Ectodermal cell (in vitro differentiated cells): ENCODE results near the gene CATSPER3.

Experiments
- H3K27ac ChIP-seq: 2 replicates; pipeline ENCODE4 v1.7.0; 2013; ENCODE audit warnings: mild to moderate bottlenecking, low read depth, low read length; ENCODE audit not compliant: insufficient read depth, poor library complexity, severe bottlenecking
- H3K27me3 ChIP-seq: 2 replicates; pipeline ENCODE4 v1.7.0; 2013; ENCODE audit warnings: mild to moderate bottlenecking, low read length; ENCODE audit not compliant: insufficient read depth, control insufficient read depth, poor library complexity, severe bottlenecking
- H3K36me3 ChIP-seq: one replicate; pipeline ENCODE4 v1.7.0; 2013; ENCODE audit warnings: low read length; ENCODE audit not compliant: control insufficient read depth, insufficient read depth
- H3K4me1 ChIP-seq: one replicate; pipeline ENCODE4 v1.7.0; 2013; ENCODE audit warnings: low read length; ENCODE audit not compliant: control insufficient read depth, insufficient read depth
- H3K4me3 ChIP-seq: 2 replicates; pipeline ENCODE4 v1.7.0; 2013; ENCODE audit warnings: low read depth, low read length, control low read depth; ENCODE audit not compliant: insufficient read depth
- H3K9me3 ChIP-seq: 2 replicates; pipeline ENCODE4 v1.7.0; 2013; ENCODE audit warnings: mild to moderate bottlenecking, low read length, moderate library complexity; ENCODE audit not compliant: control insufficient read depth
- WGBS, 2 experiments: methylation state at CpG; one replicate each; pipeline ENCODE4 v1.1.7; 2013; ENCODE audit warnings: missing lambda C conversion rate in 2 of 2; 5-methylcytosine and 5-hydroxymethylcytosine counted together

The CATSPER3 gene

GRCh38 chr5:135034236-135034962, 66.7 kb downstream of the CATSPER3 start:
- Histone ChIP-seq H3K36me3 (no peaks in the 10 kb centered on the region), H3K27ac (no peak overlapping the region), H3K4me3 (peak overlapping the region; percentile 31), H3K27me3 (peaks cover 100% of the 10 kb centered on the region), H3K4me1 (peaks cover 35% of the 10 kb centered on the region), H3K9me3 (no peaks in the 10 kb centered on the region)
- 0 to 1% methylated on average over 65 of the region's 65 CpGs for WGBS, 2 experiments

DNA sequence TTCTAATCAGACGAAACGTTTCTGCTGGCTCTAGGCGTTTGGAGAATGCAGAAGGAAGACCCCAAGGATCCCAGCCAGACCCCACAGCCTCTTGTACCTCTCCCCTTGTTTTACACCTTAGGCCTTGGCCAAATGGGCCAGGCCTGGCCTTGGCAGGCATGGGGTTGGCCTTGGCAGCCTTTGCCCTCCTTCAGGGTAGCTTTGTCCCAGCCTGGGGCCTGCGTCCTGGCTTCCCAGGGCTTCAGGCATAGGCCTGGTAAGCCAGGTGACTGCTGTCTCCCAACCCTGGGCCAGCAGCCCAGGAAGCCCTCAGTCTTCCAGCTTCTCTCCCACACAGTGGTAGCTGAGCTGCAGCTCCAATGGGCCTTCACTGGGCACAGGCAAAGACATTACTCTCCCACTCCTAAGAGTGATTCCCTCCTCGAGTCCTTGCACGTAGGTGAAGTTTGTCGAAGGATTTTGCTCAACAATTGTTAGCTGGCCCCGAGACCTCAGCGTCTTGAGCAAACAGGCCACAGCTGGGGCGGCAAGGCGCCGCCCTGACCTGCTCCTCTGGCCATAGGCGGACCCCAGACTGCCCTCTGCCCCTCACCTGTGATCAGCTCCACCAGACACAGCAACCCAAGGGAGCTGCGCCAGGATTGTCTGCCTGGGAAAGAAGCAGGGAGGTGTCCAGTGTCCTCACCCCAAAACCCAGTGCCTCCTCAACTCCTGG, 67.4 kb downstream of the CATSPER3 start:
- Histone ChIP-seq H3K9me3 (no peaks in the 10 kb centered on the region), H3K27ac (no peak overlapping the region), H3K36me3 (no peaks in the 10 kb centered on the region), H3K4me1 (peaks cover 41% of the 10 kb centered on the region), H3K27me3 (peaks cover 100% of the 10 kb centered on the region), H3K4me3 (peak overlapping the region; percentile 13)
- 30 to 35% methylated on average over 14 of the region's 14 CpGs for WGBS, 2 experiments

GRCh38 chr5:135035678-135036030, 67.9 kb downstream of the CATSPER3 start:
- H3K27me3 ChIP-seq: peaks cover 100% of the 10 kb centered on the region
- no peaks in the 10 kb centered on the region for H3K9me3 ChIP-seq
- WGBS, 2 experiments: 27 to 36% methylated on average over 5 to 6 of the region's 6 CpGs
- no peak overlapping the region for H3K4me3 ChIP-seq
- no peaks in the 10 kb centered on the region for H3K36me3 ChIP-seq
- peaks cover 40% of the 10 kb centered on the region for H3K4me1 ChIP-seq
- H3K27ac ChIP-seq: no peak overlapping the region

DNA sequence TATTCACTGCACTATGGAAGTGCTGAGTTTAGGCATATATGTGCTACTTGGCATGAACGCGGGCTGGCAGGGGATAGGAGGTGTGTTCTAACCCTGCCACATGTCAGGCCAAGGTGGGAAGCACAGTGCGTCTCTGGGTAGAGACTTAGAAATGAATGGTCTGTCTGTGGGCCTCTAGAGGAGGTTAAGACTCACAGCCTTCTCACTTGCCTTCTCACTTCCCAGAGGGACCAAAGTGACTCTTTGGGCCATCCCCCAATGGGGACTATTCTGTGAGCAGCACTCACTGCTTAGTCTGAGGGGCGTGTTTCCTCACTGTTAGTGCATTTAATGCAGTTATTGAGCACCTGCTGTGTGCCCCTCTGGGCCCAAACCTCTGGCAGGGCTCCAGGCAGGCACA, 68.7 kb downstream of the CATSPER3 start:
- Histone ChIP-seq H3K27me3 (peaks cover 100% of the 10 kb centered on the region), H3K4me1 (peaks cover 32% of the 10 kb centered on the region), H3K9me3 (no peaks in the 10 kb centered on the region), H3K4me3 (no peak overlapping the region), H3K27ac (no peak overlapping the region), H3K36me3 (no peaks in the 10 kb centered on the region)
- WGBS, 2 experiments: 36 to 43% methylated on average over 4 of the region's 4 CpGs

- Histone ChIP-seq H3K36me3 (no peaks in the 10 kb centered on the region), H3K27ac (no peak overlapping the region), H3K27me3 (peaks cover 100% of the 10 kb centered on the region), H3K4me3 (no peak overlapping the region), H3K9me3 (no peaks in the 10 kb centered on the region), H3K4me1 (peaks cover 26% of the 10 kb centered on the region)
- WGBS, 2 experiments: 14 to 16% methylated on average over 10 to 11 of the region's 11 CpGs
Observed at GRCh38 chr5:135037519-135038204, 70.0 kb downstream of the CATSPER3 start.

DNA sequence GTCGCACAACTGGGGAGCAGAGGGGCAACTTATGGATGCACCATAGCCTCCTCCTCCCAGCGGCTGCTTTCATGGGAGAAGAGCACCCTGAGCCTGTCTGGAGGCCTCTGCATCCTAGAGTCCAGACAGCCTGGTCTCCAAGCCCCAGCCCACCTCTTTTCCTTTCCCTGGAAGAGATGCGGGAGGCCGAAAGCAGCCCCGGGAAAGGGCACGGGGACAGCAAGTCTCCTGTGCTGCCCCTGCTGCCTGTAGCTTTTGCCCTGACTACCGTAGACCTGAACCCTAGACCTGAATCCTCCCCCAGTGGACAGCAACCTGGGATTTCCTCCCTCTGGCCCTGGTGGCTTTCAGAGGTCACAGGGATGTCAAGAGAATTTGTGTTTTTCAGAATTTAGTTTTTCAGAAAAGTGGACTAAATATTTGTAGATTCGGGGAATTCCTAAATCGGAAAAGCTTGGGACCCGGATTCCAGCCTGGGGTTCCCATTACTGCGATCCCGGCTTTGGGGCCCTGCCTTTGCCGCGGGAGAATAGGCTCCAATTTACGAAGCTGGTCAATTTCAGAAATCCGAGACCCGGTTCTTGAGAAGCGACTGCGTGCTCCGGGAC, 70.6 kb downstream of the CATSPER3 start:
- Histone ChIP-seq H3K4me1 (peaks cover 21% of the 10 kb centered on the region), H3K27ac (no peak overlapping the region), H3K27me3 (peaks cover 100% of the 10 kb centered on the region), H3K36me3 (no peaks in the 10 kb centered on the region), H3K9me3 (no peaks in the 10 kb centered on the region), H3K4me3 (no peak overlapping the region)
- 11% methylated on average over 20 of the region's 20 CpGs for WGBS, 2 experiments

GRCh38 chr5:135038813-135039270, 71.1 kb downstream of the CATSPER3 start:
- Histone ChIP-seq H3K9me3 (no peaks in the 10 kb centered on the region), H3K27ac (no peak overlapping the region), H3K4me1 (peaks cover 17% of the 10 kb centered on the region), H3K4me3 (no peak overlapping the region), H3K27me3 (peaks cover 100% of the 10 kb centered on the region), H3K36me3 (no peaks in the 10 kb centered on the region)
- WGBS, 2 experiments: 2 to 3% methylated on average over 42 of the region's 42 CpGs

DNA sequence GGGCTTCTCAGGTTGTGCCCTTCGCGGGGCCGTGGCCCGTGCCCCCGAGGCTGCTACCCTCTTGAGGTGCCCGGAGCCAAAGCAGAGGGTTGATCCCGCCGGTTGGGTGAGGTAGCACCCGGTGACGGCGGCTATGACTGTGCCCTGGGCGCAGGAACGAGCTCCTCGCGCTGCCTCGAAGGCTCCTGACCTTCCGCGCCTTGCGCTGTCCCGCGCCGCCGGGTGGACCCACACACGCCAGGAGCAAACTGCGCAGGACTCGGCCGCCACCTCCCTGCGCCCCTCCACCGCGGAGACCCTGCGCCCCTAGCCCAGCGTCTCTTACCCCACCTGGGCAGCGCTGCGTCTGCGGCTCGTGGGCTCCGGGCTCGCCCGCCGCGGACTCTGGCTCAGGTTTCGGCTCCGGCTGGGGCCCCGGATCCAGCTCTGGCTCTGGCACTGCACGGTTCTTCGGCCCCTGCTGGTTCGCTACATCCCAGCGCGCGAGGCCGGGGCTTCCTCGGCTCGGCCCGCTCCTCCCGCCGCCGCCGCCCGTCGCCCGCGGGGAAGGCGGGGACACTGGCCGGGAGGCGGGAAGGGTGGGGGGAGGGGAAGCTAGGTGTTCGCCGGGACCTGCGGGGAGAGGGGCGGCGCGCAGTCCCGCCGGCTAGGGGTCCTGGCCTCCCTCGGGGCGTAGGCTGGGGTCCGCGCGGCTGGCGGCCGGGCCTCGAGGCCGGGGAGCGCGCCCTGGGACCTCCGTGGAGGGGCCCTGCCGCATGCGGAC, 71.7 kb downstream of the CATSPER3 start:
- WGBS, 2 experiments: 1% methylated on average over 87 of the region's 87 CpGs
- no peaks in the 10 kb centered on the region for H3K9me3 ChIP-seq
- H3K27ac ChIP-seq: no peak overlapping the region
- peaks cover 17% of the 10 kb centered on the region for H3K4me1 ChIP-seq
- peak overlapping the region; percentile 17 for H3K4me3 ChIP-seq
- H3K27me3 ChIP-seq: peaks cover 100% of the 10 kb centered on the region
- no peaks in the 10 kb centered on the region for H3K36me3 ChIP-seq

DNA sequence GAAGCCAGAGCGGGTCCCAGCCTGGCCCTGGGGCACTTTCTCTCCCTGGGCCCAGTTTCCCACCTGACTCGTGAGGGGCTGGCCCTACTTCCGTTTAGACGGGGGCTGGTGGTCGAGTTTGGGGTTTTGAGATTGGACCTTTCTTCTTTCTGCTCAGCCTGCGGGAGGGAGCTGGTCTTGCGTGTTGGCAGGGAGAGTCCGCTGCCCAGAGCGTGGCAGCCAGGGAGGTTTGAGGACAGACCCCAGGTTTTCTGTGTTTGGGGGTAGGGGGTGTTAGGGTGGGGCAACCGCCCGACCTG, 72.3 kb downstream of the CATSPER3 start:
- peaks cover 13% of the 10 kb centered on the region for H3K4me1 ChIP-seq
- H3K4me3 ChIP-seq: peak overlapping the region; percentile 17
- 1 to 3% methylated on average over 11 of the region's 11 CpGs for WGBS, 2 experiments

More for the DNA sequence above, 72.3 kb downstream of the CATSPER3 start:
- Histone ChIP-seq H3K27me3 (peaks cover 100% of the 10 kb centered on the region), H3K9me3 (no peaks in the 10 kb centered on the region), H3K27ac (no peak overlapping the region), H3K36me3 (no peaks in the 10 kb centered on the region)
